Suppressor macrophage treated with lipopolysaccharide for 4 hours (primary cell): ENCODE measurements around the gene PAX5.

Experiments
- DNase-seq: peaks from one replicate; pipeline ENCODE4 v3.0.0-alpha.2; 2020

Gene PAX5

DNA sequence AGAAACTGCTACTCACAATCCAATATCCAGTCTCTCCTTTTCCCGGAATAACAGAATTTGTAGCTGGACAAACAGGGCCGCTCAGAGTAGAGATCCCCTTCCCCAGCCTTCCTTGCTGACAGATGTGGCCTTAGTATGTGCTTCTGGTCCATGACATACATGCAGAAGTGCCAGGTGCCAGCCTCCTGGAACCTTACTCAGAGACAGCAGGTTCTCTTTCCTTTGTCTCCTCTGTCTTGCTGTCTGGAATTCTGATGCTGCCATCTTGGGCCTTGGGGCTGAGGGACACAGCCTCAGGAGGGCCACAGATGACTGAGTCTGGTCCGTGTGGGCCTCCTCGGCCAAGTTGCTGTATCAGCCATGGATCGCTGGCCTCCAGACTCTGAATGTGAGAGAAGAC is 210.1 kb downstream of the PAX5 start:
- DNase-seq, result no peak

DNA sequence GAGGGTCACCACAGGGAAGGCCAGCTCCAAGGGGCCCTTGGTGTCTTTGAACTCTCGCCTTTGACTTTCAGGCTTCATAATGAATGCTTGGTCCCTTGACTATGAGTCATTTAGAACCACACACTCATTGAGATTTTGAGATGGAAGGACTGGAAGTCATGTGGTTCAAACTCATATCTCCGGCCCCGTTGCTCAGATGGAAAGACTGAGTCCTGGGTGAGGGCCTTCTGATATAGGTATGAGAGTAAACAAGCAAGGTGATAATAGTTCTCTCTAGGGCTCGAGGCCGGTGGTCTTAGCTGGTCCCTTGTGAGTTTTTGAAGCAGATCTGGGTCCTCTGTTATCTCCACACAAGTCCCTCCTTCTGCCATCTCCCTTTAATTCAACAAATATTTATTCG is 210.6 kb downstream of the PAX5 start:
- no peak for DNase-seq

DNA sequence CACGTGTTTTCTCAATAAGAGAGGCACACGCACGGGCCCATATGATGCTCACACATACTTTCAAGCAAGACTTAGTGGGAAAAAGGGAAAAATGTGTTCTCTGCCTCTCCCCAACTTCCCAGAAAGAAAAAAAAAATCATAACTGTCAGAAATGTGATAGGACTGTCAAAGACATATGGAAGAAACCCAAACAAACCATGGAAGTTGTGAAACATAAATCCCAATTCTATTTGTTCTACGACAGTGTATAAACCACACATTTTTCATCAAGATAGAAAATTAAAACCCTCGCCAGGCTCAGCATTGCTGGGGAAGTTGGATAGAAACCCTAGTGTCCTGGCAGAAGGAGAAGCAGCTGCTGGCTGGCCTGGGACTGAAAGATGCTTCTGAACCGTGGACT is 211.9 kb downstream of the PAX5 start:
- DNase-seq, result no peak

DNA sequence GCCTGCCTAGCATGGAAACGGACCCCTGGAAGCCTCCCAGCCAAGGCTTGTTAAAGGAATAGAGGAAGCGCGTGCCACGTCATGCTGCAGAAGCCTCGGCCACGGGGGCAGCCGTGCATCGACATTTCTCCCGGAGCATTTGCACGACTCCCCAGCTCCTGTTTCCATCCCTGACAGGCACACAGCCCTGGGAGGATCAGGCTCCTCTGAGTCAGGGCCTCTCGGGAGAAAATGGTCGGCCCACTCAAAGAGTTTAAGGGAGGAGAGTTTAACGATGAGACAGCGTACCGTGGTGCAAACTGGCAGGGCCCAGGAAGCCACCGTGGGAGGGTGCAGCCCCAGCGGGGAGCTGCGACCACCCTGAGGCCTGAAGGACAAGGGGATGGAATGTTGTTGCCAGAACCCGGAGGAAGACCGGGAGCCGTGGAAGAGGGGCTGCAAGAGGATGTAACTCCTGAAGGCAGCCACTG is 213.6 kb downstream of the PAX5 start:
- DNase-seq, result no peak

DNA sequence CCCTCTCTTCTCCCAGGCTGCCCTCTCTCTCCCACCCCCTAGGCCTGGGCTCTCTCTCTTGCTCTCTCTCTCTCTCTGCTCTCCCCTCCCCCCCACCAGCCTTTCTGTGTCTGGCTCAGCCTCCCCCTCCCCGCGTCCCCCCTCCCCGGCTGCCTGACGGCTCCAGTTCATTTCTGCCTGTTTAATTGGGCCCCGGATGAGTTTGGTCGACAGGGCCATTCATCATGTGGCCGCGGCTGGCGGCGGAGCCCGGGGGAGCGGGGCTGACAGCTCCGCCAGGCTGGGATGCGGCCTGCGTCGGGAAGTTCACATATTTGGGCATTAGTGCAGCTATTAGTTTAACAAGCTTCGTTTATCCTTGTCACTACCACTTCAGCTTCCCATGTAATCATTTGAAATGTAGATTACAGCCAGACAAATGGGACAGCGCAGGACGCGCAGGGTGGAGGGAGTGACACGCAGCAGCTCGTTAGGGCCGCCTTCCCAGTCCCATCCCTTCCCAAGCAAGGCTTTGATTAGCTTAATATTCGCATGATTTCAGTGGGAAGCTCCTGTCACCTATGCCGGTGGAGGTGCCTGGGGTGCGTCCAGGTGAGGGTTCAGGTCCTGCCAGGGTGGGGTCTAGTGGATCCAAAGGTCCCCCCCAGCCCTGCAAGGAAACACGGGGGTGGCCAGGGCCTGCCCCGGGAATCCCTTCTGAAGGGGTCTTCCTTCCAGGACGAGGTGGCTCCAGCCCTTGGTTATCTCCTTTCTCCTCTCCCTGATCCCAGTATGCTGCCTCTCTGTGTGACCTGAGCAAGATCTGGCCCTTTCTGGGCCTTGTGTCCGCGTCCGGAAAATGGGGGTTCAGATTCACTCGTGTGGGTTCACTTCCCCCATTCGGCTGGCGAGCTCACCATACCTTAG is 214.8 kb downstream of the PAX5 start:
- no peak for DNase-seq

DNA sequence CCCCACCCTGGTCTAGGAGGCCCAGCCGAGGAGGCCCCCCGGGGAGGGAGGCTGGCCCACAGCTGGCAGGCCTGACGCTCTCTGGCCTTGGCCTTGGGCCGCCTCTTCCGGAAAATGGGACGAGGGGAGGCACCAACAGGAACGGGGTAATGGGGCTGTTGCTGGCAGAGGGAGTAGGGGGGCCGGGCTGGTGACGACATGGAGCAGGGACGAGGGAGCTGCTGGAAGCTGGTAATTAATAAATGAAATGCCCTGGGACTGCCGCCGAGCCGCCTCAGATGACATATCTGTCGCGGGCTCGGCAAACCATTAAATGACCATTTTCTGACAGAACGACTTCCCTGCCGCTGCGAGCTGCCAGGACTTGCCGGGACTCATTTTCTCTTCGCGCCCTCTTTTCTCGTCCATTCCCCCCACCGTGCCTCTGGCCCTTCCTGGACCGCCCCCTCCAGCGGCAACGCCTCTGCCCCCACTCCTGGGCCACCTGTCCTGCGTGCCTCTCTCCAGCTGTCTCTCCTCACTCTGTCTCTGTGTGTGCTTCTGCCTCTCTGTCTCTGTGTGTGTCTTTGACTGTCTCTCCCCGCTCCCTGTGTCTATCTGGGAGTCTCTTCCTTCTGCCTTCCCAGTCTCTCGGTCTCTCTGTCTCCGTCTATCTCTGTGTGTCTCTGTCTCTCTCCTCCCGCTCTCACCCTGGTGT is 215.7 kb downstream of the PAX5 start:
- no peak for DNase-seq

DNA sequence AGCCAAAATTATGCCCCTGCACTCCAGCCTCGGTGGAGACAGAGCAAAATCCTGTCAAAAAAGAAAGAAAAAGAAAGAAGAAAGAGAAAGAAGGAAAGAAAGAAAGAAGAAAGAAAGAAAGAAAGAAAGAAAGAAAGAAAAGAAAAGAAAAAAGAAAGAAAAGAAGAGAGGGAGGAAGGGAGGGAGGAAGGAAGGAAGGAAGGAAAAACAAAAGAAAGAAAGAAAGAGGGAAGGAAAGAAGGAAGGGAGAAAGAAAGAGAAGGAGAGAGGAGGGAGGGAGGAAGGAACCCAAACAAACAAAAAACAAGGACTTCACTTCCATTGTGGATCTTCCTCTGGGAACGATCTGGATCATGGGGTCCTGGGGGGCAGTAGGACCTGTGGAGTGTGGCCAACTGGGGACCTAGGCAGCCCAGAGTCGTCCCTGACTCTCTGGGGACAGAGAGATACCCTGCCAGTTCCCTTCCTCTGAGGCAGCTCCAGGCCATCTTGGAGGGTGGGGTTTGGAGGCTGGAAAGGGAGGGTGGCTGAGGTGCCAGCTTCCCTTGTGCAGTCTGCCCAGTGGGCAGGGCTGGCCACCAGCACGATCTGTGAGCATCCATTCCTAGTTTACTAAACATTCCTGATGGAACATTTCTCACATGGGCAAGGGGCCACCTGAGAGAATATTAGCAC is 216.8 kb downstream of the PAX5 start:
- DNase-seq, result no peak

DNA sequence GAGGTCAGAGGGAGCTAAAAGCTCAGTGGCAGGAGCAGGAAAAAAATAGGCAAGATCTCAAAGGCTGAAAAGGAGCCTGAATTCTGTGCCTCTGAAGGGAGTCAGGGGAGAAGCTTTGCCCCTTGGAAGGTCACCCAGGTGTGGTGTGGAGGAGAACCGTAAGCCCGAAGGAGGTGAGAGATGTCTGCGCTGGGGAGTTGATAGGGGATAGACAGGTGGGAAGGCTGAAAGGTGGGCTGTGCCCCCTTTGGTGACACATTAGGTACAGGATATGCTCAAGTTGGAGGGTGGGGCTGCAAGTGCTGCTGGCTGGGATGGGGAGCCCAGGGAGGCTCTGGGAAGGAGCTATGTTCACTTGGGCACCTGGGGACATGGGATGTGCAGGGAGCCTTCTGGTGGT is 217.7 kb downstream of the PAX5 start:
- DNase-seq, result no peak

DNA sequence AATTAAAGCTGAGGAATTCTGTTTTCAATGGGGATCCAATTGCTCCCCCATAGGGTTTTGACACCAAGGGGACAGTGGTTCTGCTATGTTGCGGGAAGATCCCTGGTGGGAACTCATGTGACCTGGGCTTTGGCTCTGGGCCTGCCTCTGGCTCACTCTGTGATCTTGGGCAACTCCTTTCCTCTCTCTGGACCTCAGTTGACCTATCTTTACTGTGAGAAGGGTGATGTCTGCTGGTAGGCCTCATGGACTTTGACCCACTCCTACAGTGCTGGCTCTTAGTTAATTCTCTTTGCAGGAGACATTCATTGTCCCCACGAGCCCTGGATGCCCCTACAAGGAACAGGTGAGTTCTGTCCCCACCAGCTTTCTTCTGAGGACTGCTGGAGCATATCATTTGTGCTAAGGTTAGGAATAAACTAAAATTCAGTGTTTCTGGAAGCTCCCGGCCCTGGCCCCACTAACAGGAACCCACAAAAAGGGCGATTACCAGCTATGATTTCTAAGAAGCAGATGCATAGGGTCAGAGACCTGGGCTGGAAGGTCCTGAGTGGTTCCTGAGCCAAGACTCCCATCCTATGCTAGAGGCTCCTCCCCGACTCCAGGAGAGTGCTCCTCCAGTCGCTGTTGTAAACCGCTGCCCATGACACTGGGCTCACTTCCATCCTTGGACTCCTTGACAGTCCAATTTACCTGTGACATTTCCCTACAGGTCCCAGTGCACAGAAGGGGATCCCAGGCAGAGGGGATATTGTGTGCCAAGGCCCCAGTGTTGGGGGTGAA is 218.3 kb downstream of the PAX5 start:
- DNase-seq, result no peak

DNA sequence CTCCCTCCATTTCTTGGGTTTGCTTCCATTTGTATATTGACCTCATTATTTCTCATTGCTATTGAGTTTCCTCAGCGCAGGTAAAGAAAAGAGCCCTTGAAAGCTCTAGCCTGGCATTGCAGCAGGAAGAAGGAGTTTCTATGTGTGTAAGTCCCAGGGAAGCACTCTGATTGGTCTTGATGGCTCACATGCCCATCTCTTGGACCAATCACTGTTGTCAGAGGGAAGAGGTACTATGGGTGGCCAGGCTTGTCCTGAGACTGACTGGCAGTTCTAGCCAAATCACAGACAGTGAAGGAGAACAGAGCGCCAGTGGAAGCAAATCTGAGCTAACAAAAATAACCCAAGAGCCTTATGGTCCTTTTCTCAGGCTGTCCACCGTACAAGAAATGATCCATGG is 219.0 kb downstream of the PAX5 start:
- DNase-seq, result no peak

DNA sequence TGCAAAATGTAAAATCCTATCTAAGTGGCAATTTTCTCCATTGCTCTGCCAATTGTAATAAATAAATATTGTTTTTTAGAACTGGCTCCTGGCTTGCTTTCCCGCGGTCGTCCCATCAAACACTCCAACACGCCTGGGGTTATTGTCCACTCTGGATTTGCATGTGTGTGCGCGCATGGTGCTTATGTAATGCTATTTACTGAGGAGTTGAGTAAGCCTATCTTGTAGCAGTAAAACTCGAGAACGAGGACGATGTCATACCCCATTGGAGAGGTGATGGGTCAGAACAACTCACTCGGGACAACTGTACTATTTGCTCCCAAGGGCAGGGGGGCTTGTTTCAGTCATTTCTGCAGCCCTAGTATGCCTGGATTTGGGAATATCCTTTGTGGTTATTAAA is 220.9 kb downstream of the PAX5 start:
- no peak for DNase-seq

DNA sequence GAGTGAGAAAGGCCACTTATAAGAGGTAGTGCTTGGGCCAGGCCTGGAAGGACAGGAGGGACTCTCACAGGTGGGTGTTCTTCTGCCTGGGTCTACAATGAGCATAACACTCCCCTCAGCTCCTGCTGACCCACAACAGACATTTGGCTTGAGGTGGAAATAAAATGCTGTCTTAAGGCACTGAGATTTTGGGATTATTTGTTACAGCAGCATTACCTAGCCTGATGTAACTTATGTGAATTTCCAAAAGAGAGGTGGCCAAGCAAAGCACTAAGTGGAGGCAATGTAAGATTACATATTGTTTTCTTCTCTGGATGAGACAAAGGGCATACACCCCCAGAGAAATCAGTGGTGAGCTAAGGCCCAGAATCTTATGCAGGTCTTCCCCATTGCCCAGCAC is 221.5 kb downstream of the PAX5 start:
- no peak for DNase-seq

DNA sequence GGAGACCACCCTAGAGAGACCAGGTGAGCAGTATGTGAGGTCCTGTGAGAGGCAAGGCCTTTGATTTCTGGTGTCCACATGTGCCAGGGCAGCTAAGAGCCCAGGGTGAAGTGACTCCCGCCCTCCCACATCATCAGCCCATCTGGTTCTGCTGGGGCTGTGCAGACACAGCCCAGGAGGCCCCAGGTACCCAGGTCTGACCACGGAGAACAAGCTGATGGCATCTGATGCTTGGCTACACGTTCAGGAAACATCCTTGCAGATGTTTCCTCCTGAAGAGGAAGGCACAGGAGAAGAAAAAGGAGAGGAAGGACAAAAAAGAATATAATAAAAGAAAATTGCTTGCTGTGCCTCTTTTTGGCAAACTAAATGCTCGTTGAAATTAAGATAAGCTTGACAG is 225.8 kb downstream of the PAX5 start:
- DNase-seq, result no peak

DNA sequence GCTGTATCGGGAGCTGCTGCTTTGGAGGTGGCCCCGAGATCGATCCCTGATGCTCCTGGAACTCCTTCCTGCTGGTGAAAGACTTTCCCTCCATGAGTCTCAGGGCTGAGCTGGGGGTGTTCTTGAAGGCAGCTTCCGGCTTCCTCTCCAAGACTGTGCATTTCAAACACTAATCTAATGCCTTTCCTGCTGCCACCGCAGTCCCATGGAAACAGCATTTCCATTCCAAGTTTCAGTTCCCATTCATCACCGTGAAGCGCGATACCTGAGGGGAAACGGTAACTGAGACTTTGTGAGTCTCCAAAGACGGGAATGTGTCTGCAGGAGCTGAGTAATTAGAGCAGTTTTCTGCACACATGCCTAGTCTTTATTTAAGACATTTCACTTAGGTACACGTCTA is 230.1 kb downstream of the PAX5 start:
- DNase-seq, result no peak

DNA sequence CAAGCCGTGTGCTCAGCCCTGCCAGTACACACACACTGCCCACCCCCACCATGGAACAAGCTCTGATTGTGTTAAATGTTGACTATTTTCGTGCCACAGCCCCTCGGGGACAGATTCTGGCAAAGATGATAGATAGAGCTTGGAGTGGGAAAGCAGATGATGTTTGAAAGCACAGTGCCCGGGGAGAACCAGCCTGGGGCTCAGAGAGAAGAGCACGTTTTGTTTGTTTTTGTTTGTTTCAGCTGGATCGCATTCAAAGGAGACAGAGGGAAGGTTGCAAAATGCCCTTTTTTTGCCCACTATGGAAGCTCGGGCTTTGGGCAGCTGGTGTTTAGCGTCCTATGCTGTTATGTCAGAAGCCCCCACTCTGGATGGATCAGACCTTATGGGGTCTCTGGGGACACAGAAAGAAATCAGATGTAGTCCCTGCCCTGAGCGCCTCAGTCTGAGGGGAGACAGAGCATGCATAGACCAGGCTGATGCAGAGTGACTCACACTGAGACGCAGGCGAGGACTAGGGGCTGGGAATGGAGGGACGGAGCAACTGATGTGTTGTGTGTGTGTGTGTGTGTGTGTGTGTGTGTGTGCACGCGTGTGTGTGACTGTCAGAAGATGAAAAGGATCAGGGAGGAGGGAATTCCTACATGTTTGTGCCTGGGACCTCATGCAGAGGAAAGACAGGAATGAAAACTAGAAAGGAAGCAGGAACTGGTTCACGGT is 231.7 kb downstream of the PAX5 start:
- DNase-seq, result no peak

DNA sequence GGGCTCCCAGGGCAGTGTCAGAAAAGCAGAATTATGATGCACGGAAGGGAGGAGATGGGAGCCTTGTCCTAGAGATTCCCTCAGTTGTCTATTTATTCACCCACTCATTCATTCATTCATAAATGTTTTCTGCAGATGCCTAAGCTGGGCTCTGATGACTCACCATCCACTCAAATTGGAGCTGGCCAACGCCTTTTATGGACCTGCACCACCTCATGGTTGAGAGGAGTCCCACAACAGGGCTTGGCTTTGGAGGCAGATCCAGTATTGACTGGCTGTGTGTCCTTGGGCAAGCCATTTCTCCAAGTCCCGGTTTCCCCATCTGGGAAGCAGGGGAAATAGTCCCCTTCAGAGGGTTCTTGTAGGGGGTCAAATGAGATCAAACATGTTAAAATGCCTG is 233.6 kb downstream of the PAX5 start:
- no peak for DNase-seq

DNA sequence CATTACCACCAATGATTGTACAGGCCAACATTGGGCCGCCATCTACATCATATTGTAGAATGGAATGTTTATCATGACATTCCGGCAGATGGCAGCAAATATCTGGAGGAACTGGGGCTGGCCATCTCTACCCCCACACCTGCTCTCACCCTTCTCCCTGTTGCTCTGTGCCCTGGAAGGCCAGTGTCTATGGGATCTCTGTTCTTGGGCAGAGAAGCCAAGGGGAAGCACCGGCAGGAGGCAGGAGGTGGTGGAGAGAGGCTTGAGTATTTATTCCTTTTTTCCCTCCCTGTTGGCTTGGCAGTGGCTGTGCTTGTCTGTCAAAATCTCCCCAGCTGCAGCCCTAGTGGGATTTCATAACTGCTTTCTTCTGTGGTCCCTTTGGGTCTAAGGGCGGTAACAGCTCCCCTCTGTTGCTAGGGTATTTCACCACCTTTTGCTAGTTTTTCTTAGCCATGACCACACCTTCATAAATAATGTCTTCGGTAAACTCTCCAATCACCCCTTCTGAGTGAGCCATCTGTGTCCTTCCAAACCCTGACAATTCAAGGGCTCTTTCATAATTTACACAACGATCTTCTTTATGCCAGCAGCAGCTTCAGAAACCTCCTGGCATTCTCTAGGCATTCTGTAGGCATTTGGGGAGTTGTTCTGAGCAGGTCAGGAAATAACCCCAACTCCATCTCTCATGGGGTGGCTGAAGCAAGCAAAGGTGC is 235.6 kb downstream of the PAX5 start:
- DNase-seq, result no peak

DNA sequence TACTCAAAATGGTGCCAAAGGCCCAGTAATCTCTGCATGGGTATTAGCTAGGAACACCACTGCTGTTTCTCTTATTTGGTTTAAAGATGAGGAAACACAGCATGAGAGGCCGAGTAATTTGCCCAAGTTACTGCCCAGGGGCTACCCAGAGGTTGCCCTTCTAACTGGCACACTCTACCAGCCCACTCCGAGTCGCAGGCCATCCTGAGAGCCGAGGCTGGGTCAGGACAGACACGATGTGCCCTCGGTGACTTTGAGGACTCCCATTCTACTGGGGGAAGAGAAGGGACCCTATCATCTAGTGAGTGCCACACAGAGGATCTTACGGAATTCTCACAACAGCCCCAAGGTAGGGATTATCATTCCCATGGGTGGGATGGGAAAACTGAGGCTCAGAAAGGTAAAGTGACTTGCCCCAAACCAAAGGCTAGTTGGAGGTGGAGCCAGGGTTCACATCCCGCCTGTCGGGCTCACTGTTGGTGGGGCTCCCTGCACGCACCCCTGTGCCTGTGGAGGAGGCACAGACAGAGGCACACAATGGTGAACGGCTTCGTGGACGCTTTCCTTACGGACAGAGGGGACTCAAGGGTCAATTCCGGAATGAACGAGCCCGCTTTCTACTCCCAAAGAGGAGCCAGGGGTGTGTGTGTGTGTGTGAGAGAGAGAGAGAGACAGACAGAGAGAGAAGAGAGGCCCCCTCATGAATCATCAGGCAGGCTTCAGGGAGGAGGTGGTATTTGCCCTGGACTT is 236.4 kb downstream of the PAX5 start:
- no peak for DNase-seq

DNA sequence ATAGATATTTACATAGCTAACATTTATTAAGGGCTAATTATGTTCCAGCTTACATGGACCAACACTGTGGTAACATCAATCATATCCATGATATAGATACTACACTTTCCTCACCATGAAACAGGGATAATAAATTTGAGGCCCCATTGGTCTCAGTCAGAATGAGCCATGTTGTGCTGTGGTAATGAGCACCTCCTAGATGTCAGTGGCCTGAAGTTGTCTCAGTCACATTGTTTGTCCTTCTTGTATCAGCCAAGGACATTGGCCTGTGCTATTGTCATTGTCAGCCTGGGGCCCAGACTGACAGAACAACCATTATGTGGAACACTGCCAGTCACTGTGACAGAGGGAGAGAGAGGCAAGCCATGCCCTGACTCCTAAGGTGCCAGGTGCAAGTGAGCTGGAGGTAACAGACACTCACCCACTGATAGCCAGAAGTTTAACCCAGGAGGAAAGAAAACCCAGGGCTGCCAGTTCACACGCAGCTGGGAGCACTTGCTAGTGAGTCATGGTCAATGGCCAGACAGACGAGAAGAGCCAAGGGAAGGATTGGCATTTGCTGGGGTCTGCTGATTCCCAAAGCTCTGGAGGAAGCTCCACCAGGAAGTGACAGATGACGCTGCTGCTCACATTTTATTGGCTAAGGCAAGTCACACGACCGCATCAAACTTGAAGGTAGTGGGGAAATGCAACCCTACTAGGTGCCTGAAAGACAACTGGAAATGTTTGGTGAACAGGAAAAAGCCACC is 237.2 kb downstream of the PAX5 start:
- no peak for DNase-seq

DNA sequence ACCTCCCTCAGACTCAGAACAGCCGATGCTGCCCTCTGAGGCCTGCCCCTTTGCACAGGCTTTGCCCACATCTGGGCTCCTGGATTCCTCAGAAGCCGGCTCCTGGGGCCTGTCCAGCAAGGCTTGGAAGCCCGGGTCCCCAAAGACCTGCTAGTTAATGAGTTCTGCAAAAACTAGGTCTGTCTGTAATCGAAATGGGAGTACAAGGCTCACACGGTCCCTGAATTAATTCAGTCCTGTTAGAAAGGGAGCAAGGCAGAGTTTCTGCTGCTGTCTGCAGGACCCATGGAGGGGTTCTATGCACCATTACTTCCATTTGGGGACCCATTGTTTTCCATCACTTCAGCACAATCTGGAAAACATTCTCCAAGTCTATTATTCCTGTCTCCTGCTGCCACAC is 239.6 kb downstream of the PAX5 start:
- no peak for DNase-seq
